GM19397 (cell line): Measurements from ENCODE around the gene ZG16B.

ENCODE experiments used
- ATAC-seq: cut with Tn5 transposase; IDR thresholded peaks from one replicate; pipeline ENCODE4 v1.9.1; 2021; ENCODE audit warnings: mild to moderate bottlenecking, moderate library complexity; ENCODE audit not compliant: unreplicated experiment

ZG16B gene

GRCh38 chr16:2842340-2843000 is 12.4 kb downstream of the ZG16B start:
- ATAC-seq: no peak

GRCh38 chr16:2843526-2843925 is 13.4 kb downstream of the ZG16B start:
- no peak for ATAC-seq

GRCh38 chr16:2845116-2845515 is 15.0 kb downstream of the ZG16B start:
- ATAC-seq: no peak

- no peak for ATAC-seq
These were observed 16.6 kb downstream of the ZG16B start for GRCh38 chr16:2846511-2847310.

GRCh38 chr16:2848933-2849725 is 19.0 kb downstream of the ZG16B start:
- no peak for ATAC-seq

GRCh38 chr16:2852003-2852730 is 22.1 kb downstream of the ZG16B start:
- no peak for ATAC-seq

GRCh38 chr16:2852731-2853507 is 22.8 kb downstream of the ZG16B start:
- no peak for ATAC-seq

GRCh38 chr16:2853531-2854073 is 23.5 kb downstream of the ZG16B start:
- no peak for ATAC-seq

- no peak for ATAC-seq
These were observed 24.7 kb downstream of the ZG16B start for GRCh38 chr16:2854700-2855309.

- ATAC-seq: no peak
These were observed 25.4 kb downstream of the ZG16B start for GRCh38 chr16:2855536-2855935.

GRCh38 chr16:2856061-2856670 is 26.1 kb downstream of the ZG16B start:
- ATAC-seq: no peak

GRCh38 chr16:2856686-2857450 is 26.8 kb downstream of the ZG16B start:
- ATAC-seq: no peak

GRCh38 chr16:2857451-2858244 is 27.5 kb downstream of the ZG16B start, which contains the start of gene PRSS22:
PRSS22 (minus strand) TSS chr16:2858170; CDS start chr16:2858104, 66 bp downstream.
- ATAC-seq: no peak

GRCh38 chr16:2858245-2859025 is 28.3 kb downstream of the ZG16B start:
- ATAC-seq: no peak

GRCh38 chr16:2859686-2860265 is 29.7 kb downstream of the ZG16B start:
- ATAC-seq: no peak
